Fibroblast of villous mesenchyme (primary cell): ENCODE results near the gene HMCN1. TPM values are rescaled to one million over a fixed set of nuclear protein-coding genes. Genes with fewer than 3 reads are reported as not detected.

Source experiments
- DNase-seq: peaks from one replicate; pipeline ENCODE4 v3.0.0-alpha.2; 2010; ENCODE audit warnings: low read depth
- H3K4me3 ChIP-seq: 2 replicates; pipeline ENCODE4 v1.5.1; 2011; ENCODE audit warnings: low read depth, mild to moderate bottlenecking, low read length
- CTCF ChIP-seq: IDR thresholded peaks from 2 replicates; pipeline ENCODE4 v1.5.1; 2012; ENCODE audit warnings: low read depth, mild to moderate bottlenecking, low read length; ENCODE audit not compliant: insufficient read depth
- total RNA-seq: library from RNA; depleted of rRNA; stranded (reverse); fragments of >200 nt; gene quantifications from 2 replicates; pipeline ENCODE4 v1.2.3, GENCODE V29; 2012

Gene HMCN1
- total RNA-seq, 1 donor = 5.2 TPM

GRCh38 chr1:185969028-185969427 is 234.8 kb downstream of the HMCN1 start:
- no peak for TF ChIP-seq CTCF
- DNase-seq = peak; percentile 59
- H3K4me3 ChIP-seq = no peak overlapping the region

- no peak for TF ChIP-seq CTCF
- DNase-seq = no peak
- H3K4me3 ChIP-seq = no peak overlapping the region
Measured at GRCh38 chr1:185969524-185969991, 235.4 kb downstream of the HMCN1 start.

GRCh38 chr1:185971688-185972087 is 237.5 kb downstream of the HMCN1 start:
- no peak overlapping the region for H3K4me3 ChIP-seq
- peak; percentile 61 for DNase-seq
- no peak for TF ChIP-seq CTCF

GRCh38 chr1:185972096-185972850 is 238.1 kb downstream of the HMCN1 start:
- DNase-seq = peak; percentile 21
- no peak for TF ChIP-seq CTCF
- no peak overlapping the region for H3K4me3 ChIP-seq

GRCh38 chr1:185973645-185974044 is 239.5 kb downstream of the HMCN1 start:
- no peak for TF ChIP-seq CTCF
- no peak overlapping the region for H3K4me3 ChIP-seq
- DNase-seq = peak; percentile 82

GRCh38 chr1:185974367-185975170 is 240.4 kb downstream of the HMCN1 start:
- no peak for DNase-seq
- H3K4me3 ChIP-seq = no peak overlapping the region
- no peak for TF ChIP-seq CTCF
